Epithelial cell of esophagus (primary cell): Measurements from ENCODE around the gene CREB5.
"Not testable (repeated sequence)": the region's sequence is repeated elsewhere in the genome, so short reads cannot be mapped to it uniquely, and the experiment has no call there.

Experiments
- DNase-seq: peaks from one replicate; pipeline ENCODE4 v3.0.0; 2010; ENCODE audit warnings: low read depth
- H3K4me3 ChIP-seq: 2 replicates; pipeline ENCODE4 v1.5.1; 2011; ENCODE audit warnings: mild to moderate bottlenecking, low read length, control low read depth
- TF ChIP-seq, protein P1 (sequence below): IDR thresholded peaks from 2 replicates; pipeline ENCODE4 v1.5.1; 2011; ENCODE audit warnings: low read depth, mild to moderate bottlenecking, low read length, control low read depth, inconsistent platforms; ENCODE audit not compliant: insufficient read depth; ENCODE audit errors: missing control alignments

The CREB5 gene

DNA sequence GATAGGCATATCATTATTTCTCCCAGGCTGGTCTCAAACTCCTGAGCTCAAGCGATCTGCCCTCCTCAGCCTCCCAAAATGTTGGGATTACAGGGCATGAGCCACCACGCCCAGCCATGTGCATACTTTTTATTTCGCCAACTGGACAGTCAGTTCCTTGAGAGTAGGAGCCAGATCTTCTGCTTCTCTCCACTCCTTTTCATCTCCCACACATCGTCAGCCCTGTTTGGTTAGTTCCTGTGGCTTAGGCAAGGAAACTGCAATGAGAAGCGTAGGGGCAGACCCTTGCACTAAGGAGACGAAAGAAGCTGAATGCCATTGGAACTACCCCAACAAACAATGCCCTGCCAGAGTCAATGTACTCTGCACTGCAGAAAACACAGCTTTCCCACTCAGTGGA lies 367.6 kb downstream of the CREB5 start:
- H3K4me3 ChIP-seq, result no peak overlapping the region
- TF ChIP-seq, protein P1, sequence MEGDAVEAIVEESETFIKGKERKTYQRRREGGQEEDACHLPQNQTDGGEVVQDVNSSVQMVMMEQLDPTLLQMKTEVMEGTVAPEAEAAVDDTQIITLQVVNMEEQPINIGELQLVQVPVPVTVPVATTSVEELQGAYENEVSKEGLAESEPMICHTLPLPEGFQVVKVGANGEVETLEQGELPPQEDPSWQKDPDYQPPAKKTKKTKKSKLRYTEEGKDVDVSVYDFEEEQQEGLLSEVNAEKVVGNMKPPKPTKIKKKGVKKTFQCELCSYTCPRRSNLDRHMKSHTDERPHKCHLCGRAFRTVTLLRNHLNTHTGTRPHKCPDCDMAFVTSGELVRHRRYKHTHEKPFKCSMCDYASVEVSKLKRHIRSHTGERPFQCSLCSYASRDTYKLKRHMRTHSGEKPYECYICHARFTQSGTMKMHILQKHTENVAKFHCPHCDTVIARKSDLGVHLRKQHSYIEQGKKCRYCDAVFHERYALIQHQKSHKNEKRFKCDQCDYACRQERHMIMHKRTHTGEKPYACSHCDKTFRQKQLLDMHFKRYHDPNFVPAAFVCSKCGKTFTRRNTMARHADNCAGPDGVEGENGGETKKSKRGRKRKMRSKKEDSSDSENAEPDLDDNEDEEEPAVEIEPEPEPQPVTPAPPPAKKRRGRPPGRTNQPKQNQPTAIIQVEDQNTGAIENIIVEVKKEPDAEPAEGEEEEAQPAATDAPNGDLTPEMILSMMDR, result no peak
- DNase-seq, result no peak

DNA sequence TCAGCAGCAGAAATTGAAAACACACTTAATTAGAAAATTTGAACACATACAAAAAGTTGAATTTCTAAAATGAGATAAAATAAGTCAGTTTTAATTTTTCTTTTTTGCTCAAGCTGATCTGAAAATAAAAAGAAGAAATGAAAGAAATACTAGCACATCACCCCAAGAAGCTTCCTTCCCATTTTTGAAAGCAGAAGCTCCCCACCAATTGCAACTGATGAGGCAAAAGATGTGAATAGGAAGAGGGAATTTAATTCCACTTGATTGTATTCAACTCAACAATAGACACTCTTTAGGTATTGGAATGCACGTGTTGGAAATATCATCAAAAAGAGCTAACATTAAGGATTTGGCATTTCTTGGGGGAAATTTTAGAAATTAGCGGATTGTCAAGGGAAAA lies 370.0 kb downstream of the CREB5 start:
- DNase-seq, result no peak
- H3K4me3 ChIP-seq, result no peak overlapping the region
- TF ChIP-seq, protein P1, result no peak

DNA sequence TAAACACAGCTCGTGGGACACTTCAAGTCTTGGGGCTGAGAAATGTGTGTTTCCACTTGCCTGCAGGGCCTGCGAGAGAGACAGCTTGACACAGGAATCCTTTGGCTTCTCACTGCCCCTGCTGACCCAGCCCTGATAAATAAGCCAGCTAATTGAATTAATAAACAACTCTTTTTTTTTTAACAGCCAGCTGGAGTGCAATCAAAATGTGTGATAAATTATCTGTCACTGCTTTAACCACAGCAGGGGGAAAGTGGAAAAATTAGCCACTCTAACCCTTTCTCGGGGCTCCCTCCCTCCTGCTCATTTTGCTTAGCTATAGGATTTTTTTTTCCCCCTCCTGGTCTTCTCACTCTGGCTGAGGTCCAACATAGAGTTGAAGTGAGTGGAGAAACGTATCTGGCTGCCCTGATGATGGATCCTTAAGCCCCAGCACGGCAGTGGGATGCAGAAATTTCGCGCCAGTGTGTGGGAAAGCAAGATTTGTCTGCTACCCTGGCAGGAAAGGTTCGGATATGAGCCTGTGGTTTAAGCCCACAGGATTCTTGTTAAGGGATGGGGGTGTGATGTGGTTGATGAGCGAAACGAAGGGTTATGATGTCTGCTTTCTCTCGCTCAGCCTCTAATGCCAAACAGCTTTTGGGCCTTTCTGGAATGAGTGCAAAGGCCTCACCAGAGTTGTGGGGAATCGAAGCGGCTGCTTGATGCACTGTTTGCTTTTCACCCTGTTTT lies 372.0 kb downstream of the CREB5 start:
- TF ChIP-seq, protein P1, result no peak
- no peak overlapping the region for H3K4me3 ChIP-seq
- DNase-seq, result no peak

DNA sequence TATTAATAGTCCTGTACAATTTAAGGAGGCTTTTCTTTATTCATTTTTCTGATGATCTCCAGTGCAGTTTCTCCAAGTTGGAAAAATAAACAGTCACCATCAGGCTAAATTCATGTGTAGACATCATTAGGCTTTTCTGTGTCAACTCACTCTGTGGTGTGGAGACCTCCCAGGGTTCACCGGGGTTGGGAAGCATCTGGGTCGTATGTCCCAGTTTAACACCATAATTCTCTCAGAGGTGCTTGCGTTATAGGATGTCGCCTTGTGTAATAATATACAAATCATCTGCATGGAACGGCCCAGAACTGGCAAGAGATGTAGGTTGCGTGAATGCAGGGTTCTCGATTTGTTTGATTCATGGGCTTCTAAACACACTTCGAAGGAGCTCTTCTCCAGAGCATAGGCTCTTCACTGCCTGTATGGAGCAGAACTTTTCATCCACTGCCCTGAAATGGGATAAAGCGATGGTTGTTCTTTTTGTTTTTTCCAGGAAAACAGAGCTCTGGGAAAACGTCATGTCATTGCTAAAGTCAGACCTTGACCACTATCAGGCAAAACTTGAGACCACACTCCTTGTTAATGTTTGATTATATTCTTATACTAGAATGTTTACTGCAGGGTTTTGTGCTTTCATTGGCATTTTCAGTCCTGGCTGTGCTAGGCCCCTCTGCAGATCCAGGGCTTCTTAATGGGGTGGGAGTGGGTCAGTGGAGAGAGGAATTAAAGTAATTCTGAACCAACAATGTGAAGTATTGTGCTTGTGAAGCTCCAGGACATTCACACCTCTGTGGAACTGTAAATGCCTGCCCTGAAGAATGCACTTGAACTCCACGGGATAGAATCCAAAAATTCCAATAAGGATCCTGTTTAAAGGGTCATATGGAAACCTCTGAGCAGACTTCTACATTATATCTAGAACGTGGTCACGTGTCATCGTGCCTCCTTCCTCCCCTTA lies 373.0 kb downstream of the CREB5 start:
- no peak for DNase-seq
- H3K4me3 ChIP-seq, result no peak overlapping the region
- TF ChIP-seq, protein P1, result no peak

DNA sequence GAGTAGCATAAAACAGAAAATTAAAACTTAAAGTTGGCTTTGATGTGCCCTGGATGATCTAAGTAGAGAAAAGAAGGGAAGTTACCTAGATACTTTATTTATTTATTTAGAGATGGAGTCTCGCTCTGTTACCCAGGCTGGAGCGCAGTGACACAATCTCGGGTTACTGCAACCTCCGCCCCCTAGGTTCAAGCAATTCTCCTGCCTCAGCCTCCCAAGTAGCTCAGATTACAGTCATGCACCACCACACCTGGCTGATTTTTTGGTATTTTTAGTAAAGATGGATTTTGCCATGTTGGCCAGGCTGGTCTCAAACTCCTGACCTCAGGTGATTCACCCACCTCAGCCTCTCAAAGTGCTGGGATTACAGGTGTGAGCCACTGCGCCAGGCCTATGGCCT lies 373.8 kb downstream of the CREB5 start:
- H3K4me3 ChIP-seq, DNase-seq: not testable (repeated sequence)

DNA sequence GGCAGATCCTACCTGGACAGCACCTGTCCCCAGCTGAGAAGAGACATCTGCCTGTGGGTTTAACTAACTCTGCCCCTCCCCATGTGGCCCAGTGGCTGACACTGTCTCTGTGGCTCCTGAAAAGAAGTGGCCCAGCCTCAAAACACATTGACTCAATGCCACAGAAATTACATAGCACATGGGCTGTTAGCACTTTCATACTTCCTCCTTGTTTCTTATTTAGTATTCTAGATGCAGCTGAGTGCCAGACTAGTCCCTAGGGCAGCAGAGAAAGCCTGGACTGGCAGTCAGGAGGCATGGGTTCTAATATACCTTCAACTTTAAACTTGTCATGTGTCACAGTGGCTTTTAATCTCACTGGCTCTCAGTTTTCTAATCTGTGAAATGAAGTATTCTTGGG lies 374.8 kb downstream of the CREB5 start:
- DNase-seq, result no peak
- TF ChIP-seq, protein P1, result no peak
- no peak overlapping the region for H3K4me3 ChIP-seq

DNA sequence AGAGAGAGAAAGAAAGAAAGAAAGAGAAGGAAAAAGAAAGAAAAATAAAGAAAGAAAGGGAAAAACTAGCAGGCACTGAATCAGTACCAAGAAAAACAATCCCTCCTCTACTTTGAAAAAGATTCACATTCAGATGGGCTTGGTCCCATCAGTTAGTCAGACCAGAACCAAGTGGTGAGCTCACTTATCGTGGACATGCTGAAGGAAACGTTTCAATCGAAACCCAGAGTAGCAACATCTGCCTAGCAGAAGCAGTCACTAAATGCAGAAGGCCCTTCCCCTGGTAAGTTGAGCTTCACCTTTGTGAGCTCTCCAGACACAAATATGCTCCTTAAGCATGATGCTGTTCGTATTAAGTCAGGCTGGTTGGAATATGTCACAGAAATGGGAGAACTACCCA lies 378.1 kb downstream of the CREB5 start:
- H3K4me3 ChIP-seq, result no peak overlapping the region
- no peak for DNase-seq
- TF ChIP-seq, protein P1, result no peak
